GM19240 (cell line): ENCODE measurements around the gene LIN7C.

Source experiments
- DNase-seq: peaks from one replicate; pipeline ENCODE4 v3.0.0; 2011; ENCODE audit warnings: low spot score; ENCODE audit not compliant: insufficient read length

LIN7C gene

GRCh38 chr11:27509908-27510307 lies 3.3 kb upstream of the LIN7C start:
- no peak for DNase-seq

DNA sequence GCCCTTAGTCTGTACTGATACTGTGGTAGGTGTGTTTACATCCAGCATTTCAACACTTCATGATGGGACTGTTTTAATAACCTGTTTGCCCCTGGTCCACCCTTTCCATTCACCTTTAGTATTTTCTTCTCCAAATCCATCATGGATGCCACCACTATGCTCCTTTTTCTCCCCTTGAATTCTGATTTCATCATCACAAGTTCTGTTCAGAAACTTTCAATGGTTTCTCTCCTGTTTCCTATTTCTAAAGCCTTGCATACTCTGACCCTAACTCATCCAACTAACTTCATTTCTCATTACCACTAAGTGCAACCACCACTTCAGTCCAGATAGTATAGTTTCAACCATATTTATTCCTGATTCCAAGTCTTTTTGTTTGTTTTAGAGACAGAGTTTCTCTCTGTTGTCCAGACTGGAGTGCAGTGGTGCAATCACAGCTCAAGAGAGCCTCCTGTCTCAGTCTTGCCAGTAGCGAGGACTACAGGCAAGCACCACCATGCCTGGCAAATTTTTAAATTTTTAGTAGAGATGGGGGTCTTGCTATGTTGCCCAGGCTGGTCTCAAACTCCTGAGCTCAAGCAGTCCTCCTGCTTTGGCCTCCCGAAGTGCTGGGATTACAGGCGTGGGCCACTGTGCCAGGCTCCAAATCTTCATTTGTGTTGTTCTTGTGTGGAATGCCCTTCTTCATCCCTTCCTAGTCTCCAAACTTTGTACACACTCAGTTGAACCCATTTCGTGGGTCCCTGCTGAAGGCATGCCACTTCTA lies 1.2 kb upstream of the LIN7C start:
- DNase-seq = no peak

GRCh38 chr11:27505781-27506180 lies 788 bp downstream of the LIN7C start:
- DNase-seq = no peak

- DNase-seq = no peak
Measured at GRCh38 chr11:27504205-27504604, 2.4 kb downstream of the LIN7C start.

DNA sequence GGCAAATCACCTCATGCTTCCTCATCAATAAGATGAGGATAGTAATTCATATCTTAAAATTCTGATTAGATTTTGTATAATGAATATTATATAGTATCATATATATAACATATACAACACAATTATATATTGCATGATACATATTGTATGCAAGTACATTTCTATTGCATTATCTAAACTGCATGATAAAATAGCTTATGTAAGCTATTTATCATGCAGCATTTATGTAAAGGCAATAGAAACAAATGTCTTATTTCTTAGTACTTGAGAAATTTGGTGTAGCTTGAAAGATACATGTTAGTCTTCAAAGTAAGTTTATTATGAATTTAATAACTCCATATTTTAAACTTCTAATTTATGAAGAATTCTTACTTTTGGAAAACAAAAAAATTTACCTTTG lies 5.5 kb downstream of the LIN7C start:
- no peak for DNase-seq

DNA sequence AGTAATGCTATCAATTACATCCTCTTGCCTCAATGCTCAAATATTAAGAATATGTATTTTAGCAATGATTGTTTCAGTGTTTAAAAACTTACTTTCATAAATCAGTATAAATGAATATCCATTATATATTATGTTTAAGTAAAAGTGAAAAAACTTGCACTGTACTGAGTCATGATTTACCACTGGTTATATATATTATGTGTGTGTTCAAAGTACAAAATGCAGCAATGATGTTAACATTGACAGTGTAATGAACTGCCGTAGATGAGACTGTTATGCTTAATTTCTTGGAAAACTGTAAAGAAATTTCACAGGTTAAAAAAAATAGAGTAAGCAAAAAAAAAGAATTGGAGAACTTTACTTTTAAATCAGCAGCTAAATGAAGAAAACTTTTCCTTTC lies 8.7 kb downstream of the LIN7C start:
- no peak for DNase-seq

DNA sequence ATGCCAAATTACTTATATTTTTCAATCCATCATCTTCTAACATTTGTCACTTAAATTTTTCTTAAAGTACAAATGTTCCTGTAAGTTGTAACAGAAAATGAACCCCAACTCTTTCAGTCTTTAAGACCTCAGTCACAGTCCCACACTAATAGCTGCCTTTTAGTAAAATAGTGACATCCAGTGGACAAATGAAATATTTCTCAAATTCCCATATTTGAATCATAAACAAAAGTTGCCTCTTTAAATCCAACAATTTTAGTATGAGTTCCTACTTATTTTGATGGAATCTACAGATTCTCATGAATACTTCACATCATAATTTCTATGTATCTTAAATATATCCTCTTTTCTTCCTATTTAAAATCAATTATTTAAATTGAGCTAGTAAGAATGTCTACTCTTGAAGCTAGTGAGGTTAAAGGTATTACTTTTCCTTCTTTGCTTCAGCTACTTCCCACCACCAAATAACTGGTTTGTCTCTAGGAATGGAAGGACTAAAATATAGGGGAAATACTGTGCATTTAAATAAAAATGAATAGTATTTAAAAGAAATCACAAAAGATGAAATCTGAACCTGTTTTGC lies 9.2 kb downstream of the LIN7C start:
- no peak for DNase-seq

DNA sequence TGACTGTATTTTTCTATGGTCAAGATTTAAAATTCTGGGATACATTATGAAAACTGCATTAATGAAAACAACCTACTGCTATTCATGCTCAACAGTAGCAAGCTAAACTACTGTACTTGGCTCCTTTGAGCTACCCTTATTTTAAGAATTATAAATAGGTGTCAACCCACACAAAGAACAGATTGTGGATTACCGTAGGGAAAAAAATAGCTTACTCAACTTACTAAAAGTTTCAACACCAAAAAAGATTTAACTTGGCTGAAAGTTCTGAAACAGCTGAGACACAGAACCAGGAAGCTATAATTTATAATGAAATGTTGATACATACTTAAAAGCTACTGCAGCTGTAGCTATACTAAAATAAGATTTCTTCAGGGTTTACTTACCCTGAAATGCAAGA lies 10.1 kb downstream of the LIN7C start:
- DNase-seq = no peak

- no peak for DNase-seq
Measured at GRCh38 chr11:27495710-27496300, 10.8 kb downstream of the LIN7C start.

DNA sequence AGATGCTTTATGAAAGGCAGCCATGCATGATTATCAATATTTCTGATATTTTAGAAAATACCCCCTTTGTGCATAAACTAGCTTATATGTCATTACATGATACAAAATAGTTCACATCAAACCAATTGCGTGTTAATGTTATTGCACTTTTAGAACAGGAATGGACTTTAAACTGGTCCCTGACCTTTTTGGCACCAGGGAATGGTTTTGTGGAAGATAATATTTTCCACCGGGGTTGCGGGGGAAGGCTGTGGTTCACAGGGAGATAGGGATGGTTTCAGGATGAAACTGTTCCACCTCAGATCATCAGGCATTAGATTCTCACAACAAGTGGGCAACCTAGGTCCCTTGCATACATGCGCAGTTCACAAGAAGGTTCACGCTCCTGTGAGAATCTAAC lies 17.5 kb downstream of the LIN7C start:
- DNase-seq = no peak

- no peak for DNase-seq
Measured at GRCh38 chr11:27487706-27488105, 18.9 kb downstream of the LIN7C start.

DNA sequence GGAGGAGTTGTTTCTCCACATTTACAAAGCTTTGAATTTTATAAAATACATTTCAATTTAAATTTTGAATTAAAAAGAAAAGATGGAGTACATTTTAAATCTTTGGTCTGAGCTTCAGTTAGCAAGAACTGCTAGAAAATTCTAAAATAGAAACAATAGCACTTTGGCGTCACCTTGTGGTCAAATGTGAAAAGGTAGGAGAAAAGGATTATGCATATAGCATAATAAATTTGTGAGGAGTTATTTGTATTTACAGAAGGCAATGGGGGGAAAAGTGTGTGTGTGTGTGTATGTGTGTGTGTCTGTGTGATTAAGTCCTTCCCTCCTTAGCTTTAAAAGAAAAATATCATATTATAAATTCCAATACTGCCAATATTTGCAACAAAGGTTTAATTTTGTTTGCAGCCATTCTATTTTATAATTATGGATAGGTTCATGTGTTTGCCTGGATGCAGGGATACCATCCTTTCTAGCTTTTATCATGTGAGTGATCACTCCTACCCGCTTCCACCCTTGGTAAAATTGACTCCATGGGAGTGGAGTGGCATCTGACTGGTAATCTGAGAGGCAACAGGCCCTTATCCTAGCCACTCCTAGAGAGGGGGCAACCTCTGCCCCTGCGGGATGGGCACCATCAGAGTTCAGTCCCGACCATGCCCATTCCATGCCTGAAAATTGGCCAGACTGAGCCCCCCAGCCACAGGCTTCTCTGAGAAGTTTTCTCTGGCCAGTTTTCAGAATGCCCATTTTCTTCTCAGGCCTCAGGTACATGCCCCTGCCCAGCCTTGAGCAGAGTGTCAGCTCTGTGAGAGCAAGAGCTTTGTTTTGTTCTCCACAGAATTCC lies 20.4 kb downstream of the LIN7C start:
- DNase-seq = no peak

DNA sequence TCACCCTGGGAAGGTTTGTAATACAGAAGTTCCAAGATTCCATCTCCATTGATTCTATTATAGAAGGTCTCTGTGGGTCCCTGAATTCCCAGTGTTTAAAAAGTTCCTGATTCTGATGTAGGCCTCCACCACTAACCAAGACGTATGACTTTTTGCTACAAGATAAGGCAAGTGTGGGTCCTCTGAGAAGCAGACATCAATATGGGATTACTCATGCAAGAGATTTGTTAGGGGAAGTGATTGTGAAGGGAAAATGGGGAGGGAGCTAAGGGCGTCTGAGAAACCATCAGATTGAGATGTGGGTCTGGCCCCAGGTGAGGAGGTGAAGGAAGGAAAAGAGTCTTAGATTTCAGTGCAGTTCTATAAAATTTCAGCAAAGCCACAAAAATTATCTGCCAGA lies 23.8 kb downstream of the LIN7C start:
- DNase-seq = no peak

GRCh38 chr11:27481992-27482391 lies 24.6 kb downstream of the LIN7C start:
- no peak for DNase-seq

DNA sequence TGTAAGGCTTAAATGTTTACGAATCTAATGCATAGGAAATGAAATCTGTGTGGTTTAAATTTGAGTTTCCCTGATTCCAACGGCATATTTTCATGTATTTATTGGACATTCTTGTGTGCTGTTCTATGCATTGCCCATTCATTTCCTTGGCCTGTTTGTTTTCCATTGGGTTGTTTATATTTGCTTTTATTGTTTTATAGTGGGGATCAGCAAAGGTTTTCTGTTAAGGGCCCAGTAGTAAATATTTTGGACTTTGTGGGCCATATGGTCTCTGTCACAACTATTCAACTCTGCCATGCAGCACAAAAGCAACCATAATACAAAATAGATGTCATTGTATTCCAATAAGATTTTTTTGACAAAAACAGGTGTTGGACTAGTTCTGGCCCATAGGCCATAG lies 28.7 kb downstream of the LIN7C start:
- DNase-seq = no peak

DNA sequence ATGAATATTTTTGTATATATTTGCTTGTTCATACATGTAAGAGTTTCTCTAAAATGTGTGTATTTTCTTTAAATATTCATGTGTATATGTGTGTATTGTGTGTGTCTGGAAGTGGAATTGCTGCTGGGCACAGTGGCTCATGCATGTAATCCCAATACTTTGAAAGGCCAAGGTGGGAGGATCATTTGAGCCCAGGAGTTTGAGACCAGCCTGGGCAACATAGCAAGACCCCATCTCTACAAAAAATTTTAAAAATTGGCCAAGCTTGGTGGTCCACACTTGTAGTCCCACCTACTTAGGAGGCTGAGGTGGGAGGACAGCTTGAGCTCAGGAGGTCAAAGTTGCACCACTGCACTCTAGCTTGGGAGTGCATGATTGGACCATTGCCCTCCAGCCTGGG lies 29.3 kb downstream of the LIN7C start:
- DNase-seq = no peak

DNA sequence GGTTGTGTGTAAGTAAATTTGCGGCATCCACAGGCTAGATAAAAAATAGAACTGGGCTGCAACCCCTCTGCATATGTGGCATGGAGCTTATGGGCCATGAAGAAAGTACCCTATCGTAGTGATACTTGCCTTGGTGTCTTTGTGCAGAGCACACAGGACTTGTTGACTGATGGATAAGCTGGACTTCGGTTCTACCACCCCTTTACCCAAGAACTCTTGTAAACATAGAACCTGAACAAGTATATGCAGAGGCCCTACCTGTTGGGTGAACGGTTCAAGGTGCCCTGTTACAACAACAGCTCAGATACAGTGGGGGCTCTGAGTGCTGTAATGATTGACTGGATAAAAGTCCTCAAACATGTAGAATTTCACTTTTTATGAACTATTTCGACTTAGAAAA lies 30.9 kb downstream of the LIN7C start:
- no peak for DNase-seq

- no peak for DNase-seq
Measured at GRCh38 chr11:27473017-27473406, 33.6 kb downstream of the LIN7C start.

DNA sequence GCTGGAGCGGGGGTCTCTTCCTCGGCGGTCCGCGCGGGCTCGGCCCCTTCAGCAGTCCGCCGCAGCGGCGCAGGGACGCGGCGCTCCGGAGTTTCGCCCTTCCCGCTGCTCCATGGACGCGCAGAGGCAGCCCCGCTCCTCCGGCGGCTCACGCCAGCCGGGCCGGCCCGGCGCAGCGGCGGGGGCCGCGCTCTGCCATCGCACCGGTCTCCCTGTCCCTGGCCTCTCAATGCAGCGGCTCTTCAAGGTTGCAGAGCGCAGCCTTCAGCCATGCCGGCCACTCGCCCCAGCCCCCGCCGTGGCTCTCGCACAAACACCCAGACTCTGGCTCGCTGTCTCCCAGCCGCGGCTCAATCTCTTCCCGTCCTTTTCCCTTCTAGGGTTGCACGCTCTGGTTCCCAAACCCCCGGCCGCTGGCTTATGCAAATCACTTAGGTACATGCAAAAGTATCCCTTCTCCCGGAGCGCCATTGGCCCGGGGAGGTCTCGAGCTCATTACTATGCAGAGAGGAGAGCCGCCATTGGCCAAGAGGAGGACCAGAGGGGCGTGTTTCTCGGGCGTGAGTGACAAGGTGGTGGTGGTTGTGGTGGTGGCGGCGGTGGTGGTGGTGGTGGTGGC lies 34.1 kb downstream of the LIN7C start, which contains the start of gene LGR4:
TSS of gene LGR4 (minus strand) at position 393 of the 619 bp plus-strand sequence. CDS start 488 bp downstream, outside the sequence.
- peak; percentile 35 for DNase-seq

GRCh38 chr11:27471589-27472397 lies 34.8 kb downstream of the LIN7C start:
- no peak for DNase-seq
